Measurements from ENCODE around the gene TOR4A.
A peak's percentile ranks its signal among the peaks of the same experiment; 100 is the strongest.

The TOR4A gene

GRCh38 chr9:137302449-137303150, 25.1 kb downstream of the TOR4A start:
- Histone ChIP-seq H3K4me3 (peak overlapping the region; percentile 54 to 78 (median 66)), H3K27me3 (peaks cover 40 to 45% (median 43%) of the 10 kb centered on the region in 11 experiments), H3K36me3 (no peaks in the 10 kb centered on the region; a peak in 1 of 22 replicates), H3K27ac (peak overlapping the region; percentile 18 to 88 (median 72); a peak in 21 of 22 replicates), H3K4me2 (peak overlapping the region; percentile 96 to 100 (median 98)), H3K4me1 (peaks cover 58 to 90% (median 79%) of the 10 kb centered on the region in 10 experiments), H4K20me1 (peaks cover 0 to 39% (median 35%) of the 10 kb centered on the region in 11 experiments; a peak in 19 of 22 replicates), H3K9me3 (replicated peaks in 1 of 11) (no peaks in the 10 kb centered on the region), H3K9ac (peak overlapping the region; percentile 62 to 81 (median 76))
- no peak for TF ChIP-seq Cebpa-rat (IDR thresholded peaks at IDR 0.05)

GRCh38 chr9:137303151-137303892, 25.8 kb downstream of the TOR4A start:
- Histone ChIP-seq H4K20me1 (peaks cover 0 to 34% (median 30%) of the 10 kb centered on the region in 11 experiments; a peak in 19 of 22 replicates), H3K27me3 (peaks cover 35 to 38% (median 35%) of the 10 kb centered on the region in 11 experiments), H3K36me3 (no peaks in the 10 kb centered on the region; a peak in 1 of 22 replicates), H3K27ac (peak overlapping the region in 10 of 11 experiments; percentile 18 to 88 (median 73); a peak in 18 of 22 replicates), H3K9me3 (replicated peaks in 1 of 11) (no peaks in the 10 kb centered on the region), H3K9ac (peak overlapping the region in 10 of 11 experiments; percentile 62 to 81 (median 76); a peak in 20 of 22 replicates), H3K4me2 (peak overlapping the region; percentile 96 to 100 (median 98)), H3K4me1 (peaks cover 60 to 92% (median 86%) of the 10 kb centered on the region in 10 experiments), H3K4me3 (peak overlapping the region; percentile 54 to 78 (median 66); a peak in 13 of 20 replicates)
- no peak for TF ChIP-seq Cebpa-rat (IDR thresholded peaks at IDR 0.05)

- Histone ChIP-seq H3K9me3 (replicated peaks in 1 of 11) (no peaks in the 10 kb centered on the region), H3K4me3 (no peak overlapping the region), H3K9ac (peak overlapping the region in 9 of 11 experiments; percentile 20 to 81 (median 71); a peak in 14 of 22 replicates), H3K27ac (peak overlapping the region in 9 of 11 experiments; percentile 73 to 88 (median 81); a peak in 13 of 22 replicates), H3K27me3 (peaks cover 28 to 32% (median 29%) of the 10 kb centered on the region in 11 experiments), H4K20me1 (peaks cover 0 to 28% (median 23%) of the 10 kb centered on the region in 11 experiments; a peak in 19 of 22 replicates), H3K4me1 (peaks cover 60 to 89% (median 84%) of the 10 kb centered on the region in 10 experiments), H3K36me3 (no peaks in the 10 kb centered on the region), H3K4me2 (peak overlapping the region; percentile 96 to 100 (median 98))
- no peak for TF ChIP-seq Cebpa-rat (IDR thresholded peaks at IDR 0.05)
These were observed 26.4 kb downstream of the TOR4A start for GRCh38 chr9:137303893-137304382.

- Histone ChIP-seq H3K4me1 (peaks cover 60 to 89% (median 82%) of the 10 kb centered on the region in 10 experiments), H3K9me3 (replicated peaks in 1 of 11) (no peaks in the 10 kb centered on the region), H3K4me2 (peak overlapping the region; percentile 96 to 100 (median 98)), H3K27me3 (peaks cover 23 to 26% (median 23%) of the 10 kb centered on the region in 11 experiments), H4K20me1 (peaks cover 0 to 22% (median 18%) of the 10 kb centered on the region in 11 experiments; a peak in 18 of 22 replicates), H3K27ac (peak overlapping the region in 9 of 11 experiments; percentile 73 to 88 (median 81); a peak in 14 of 22 replicates), H3K36me3 (no peaks in the 10 kb centered on the region), H3K9ac (peak overlapping the region in 8 of 11 experiments; percentile 24 to 81 (median 70); a peak in 16 of 22 replicates), H3K4me3 (no peak overlapping the region)
- no peak for TF ChIP-seq Cebpa-rat (IDR thresholded peaks at IDR 0.05)
These were observed 27.0 kb downstream of the TOR4A start for GRCh38 chr9:137304383-137305059.

GRCh38 chr9:137305060-137305797, 27.7 kb downstream of the TOR4A start:
- TF ChIP-seq Cebpa-rat (IDR thresholded peaks at IDR 0.05), result no peak
- Histone ChIP-seq H4K20me1 (peaks cover 0 to 15% (median 10%) of the 10 kb centered on the region in 11 experiments; a peak in 17 of 22 replicates), H3K27me3 (peaks cover 16 to 19% (median 16%) of the 10 kb centered on the region in 11 experiments), H3K9ac (peak overlapping the region in 10 of 11 experiments; percentile 45 to 81 (median 70); a peak in 18 of 22 replicates), H3K27ac (peak overlapping the region; percentile 34 to 88 (median 80); a peak in 20 of 22 replicates), H3K4me1 (peaks cover 60 to 90% (median 83%) of the 10 kb centered on the region in 10 experiments), H3K9me3 (replicated peaks in 1 of 11) (no peaks in the 10 kb centered on the region), H3K36me3 (no peaks in the 10 kb centered on the region), H3K4me2 (peak overlapping the region; percentile 96 to 100 (median 98)), H3K4me3 (peak overlapping the region in 5 of 10 experiments; percentile 44 to 57 (median 47); a peak in 8 of 20 replicates)

- Histone ChIP-seq H3K4me1 (peaks cover 60 to 93% (median 86%) of the 10 kb centered on the region in 10 experiments), H4K20me1 (peaks cover 0 to 12% (median 10%) of the 10 kb centered on the region in 11 experiments; a peak in 17 of 22 replicates), H3K27ac (peak overlapping the region; percentile 34 to 88 (median 80); a peak in 20 of 22 replicates), H3K4me3 (peak overlapping the region in 8 of 10 experiments; percentile 10 to 57 (median 46); a peak in 15 of 20 replicates), H3K27me3 (peaks cover 10 to 14% (median 12%) of the 10 kb centered on the region in 11 experiments), H3K9me3 (replicated peaks in 1 of 11) (no peaks in the 10 kb centered on the region), H3K36me3 (no peaks in the 10 kb centered on the region), H3K4me2 (peak overlapping the region; percentile 96 to 100 (median 98)), H3K9ac (peak overlapping the region in 10 of 11 experiments; percentile 45 to 81 (median 70); a peak in 19 of 22 replicates)
- TF ChIP-seq Cebpa-rat (IDR thresholded peaks at IDR 0.05), result no peak
These were observed 28.2 kb downstream of the TOR4A start for GRCh38 chr9:137305798-137306065.

- H4K20me1 ChIP-seq, result peaks cover 0 to 13% (median 5%) of the 10 kb centered on the region in 11 experiments; a peak in 16 of 22 replicates
- H3K4me3 ChIP-seq, result peak overlapping the region; percentile 5 to 57 (median 44); a peak in 17 of 20 replicates
- H3K4me1 ChIP-seq, result peaks cover 64 to 93% (median 88%) of the 10 kb centered on the region in 10 experiments
- no peaks in the 10 kb centered on the region for H3K36me3 ChIP-seq
- H3K9ac ChIP-seq, result peak overlapping the region; percentile 45 to 81 (median 70); a peak in 20 of 22 replicates
- no peaks in the 10 kb centered on the region for H3K9me3 ChIP-seq (replicated peaks in 1 of 11)
- H3K27me3 ChIP-seq, result peaks cover 5 to 8% (median 7%) of the 10 kb centered on the region in 11 experiments
- no peak for TF ChIP-seq Cebpa-rat (IDR thresholded peaks at IDR 0.05)
- H3K4me2 ChIP-seq, result peak overlapping the region; percentile 96 to 100 (median 98)
- H3K27ac ChIP-seq, result peak overlapping the region; percentile 34 to 88 (median 80); a peak in 21 of 22 replicates
These were observed 28.7 kb downstream of the TOR4A start for GRCh38 chr9:137306066-137306849.
